Activated CD8-positive, alpha-beta memory T cell treated with anti-CD3 and anti-CD28 coated beads, Interleukin-2, amount 50 U/mL, for 48 hours (primary cell): ENCODE measurements around the gene SDK2.

Source experiments
- DNase-seq: peaks from one replicate; pipeline ENCODE4 v3.0.0-alpha.2; 2020

SDK2 gene

GRCh38 chr17:73644145-73645049 is at the start of gene SDK2:
Gene SDK2 (minus strand): TSS chr17:73644445. CDS start chr17:73644088, 357 bp downstream.
- DNase-seq, result peak; percentile 59

GRCh38 chr17:73693071-73693470 is 48.8 kb upstream of the SDK2 start:
- DNase-seq, result no peak

GRCh38 chr17:73691321-73691766 is 47.1 kb upstream of the SDK2 start:
- DNase-seq, result no peak

- no peak for DNase-seq
Observed at GRCh38 chr17:73690676-73691075, 46.4 kb upstream of the SDK2 start.

GRCh38 chr17:73689596-73690275 is 45.5 kb upstream of the SDK2 start:
- DNase-seq, result no peak

GRCh38 chr17:73686961-73687360 is 42.7 kb upstream of the SDK2 start:
- no peak for DNase-seq

- no peak for DNase-seq
Observed at GRCh38 chr17:73686126-73686525, 41.9 kb upstream of the SDK2 start.

- DNase-seq, result no peak
Observed at GRCh38 chr17:73684183-73684582, 39.9 kb upstream of the SDK2 start.

GRCh38 chr17:73683771-73684170 is 39.5 kb upstream of the SDK2 start:
- DNase-seq, result no peak

GRCh38 chr17:73681946-73682345 is 37.7 kb upstream of the SDK2 start:
- DNase-seq, result no peak

GRCh38 chr17:73679476-73679875 is 35.2 kb upstream of the SDK2 start:
- DNase-seq, result no peak

GRCh38 chr17:73678999-73679398 is 34.8 kb upstream of the SDK2 start:
- DNase-seq, result no peak

- no peak for DNase-seq
Observed at GRCh38 chr17:73669771-73670170, 25.5 kb upstream of the SDK2 start.

- DNase-seq, result no peak
Observed at GRCh38 chr17:73667181-73667959, 23.1 kb upstream of the SDK2 start.

- DNase-seq, result no peak
Observed at GRCh38 chr17:73663614-73664013, 19.4 kb upstream of the SDK2 start.

- DNase-seq, result no peak
Observed at GRCh38 chr17:73660366-73660765, 16.1 kb upstream of the SDK2 start.

- DNase-seq, result no peak
Observed at GRCh38 chr17:73658821-73659515, 14.7 kb upstream of the SDK2 start.

- peak; percentile 60 for DNase-seq
Observed at GRCh38 chr17:73657473-73658116, 13.3 kb upstream of the SDK2 start.

- no peak for DNase-seq
Observed at GRCh38 chr17:73654241-73654640, 10.0 kb upstream of the SDK2 start.

GRCh38 chr17:73653810-73654209 is 9.6 kb upstream of the SDK2 start:
- DNase-seq, result no peak

- no peak for DNase-seq
Observed at GRCh38 chr17:73652886-73653480, 8.7 kb upstream of the SDK2 start.
